ENCODE data around the gene LRBA. TPM values are rescaled to one million over a fixed set of nuclear protein-coding genes. Genes with fewer than 3 reads are reported as not detected.
A peak's percentile ranks its signal among the peaks of the same experiment; 100 is the strongest.
"Not testable (repeated sequence)": the region's sequence is repeated elsewhere in the genome, so short reads cannot be mapped to it uniquely, and the experiment has no call there.

The LRBA gene
- total RNA-seq, 4 donors from 2014 or later = 8.5 to 18.0 (median 11.9) TPM

GRCh38 chr4:150390531-150390910, 624.6 kb downstream of the LRBA start:
- no peak overlapping the region for H3K27ac ChIP-seq
- no peaks in the 10 kb centered on the region for H3K4me1 ChIP-seq
- H3K9me3 ChIP-seq = no peaks in the 10 kb centered on the region
- no peak overlapping the region for H3K4me3 ChIP-seq
- DNase-seq (no peak), ATAC-seq (no peak)
- H3K36me3 ChIP-seq = no peaks in the 10 kb centered on the region
- TF ChIP-seq POLR2A (IDR thresholded peaks at IDR 0.05) (no peak), CTCF (IDR thresholded peaks at IDR 0.05 in 4 of 5, conservative IDR thresholded peaks at IDR 0.05 in 1 of 5) (no peak)
- no peaks in the 10 kb centered on the region for H3K27me3 ChIP-seq
- in situ Hi-C loops (cut with MboI; ENCODE audit: low sequenced_read_pairs in 4 of 4) (no loop called here), intact Hi-C loops (cut with DNase I; ENCODE audit: low total_unique reads) (no loop called here)

- no peak overlapping the region for H3K27ac ChIP-seq
- intact Hi-C loops (cut with DNase I; ENCODE audit: low total_unique reads) = no loop called here
- H3K4me1 ChIP-seq = no peaks in the 10 kb centered on the region
- no peaks in the 10 kb centered on the region for H3K27me3 ChIP-seq
- no peak overlapping the region for H3K4me3 ChIP-seq
- no peaks in the 10 kb centered on the region for H3K36me3 ChIP-seq
- TF ChIP-seq CTCF (IDR thresholded peaks at IDR 0.05 in 4 of 5, conservative IDR thresholded peaks at IDR 0.05 in 1 of 5) = no peak
- TF ChIP-seq POLR2A (IDR thresholded peaks at IDR 0.05) = no peak
- DNase-seq (no peak), ATAC-seq (no peak)
- in situ Hi-C loops (cut with MboI; ENCODE audit: low sequenced_read_pairs in 4 of 4) = no loop called here
- no peaks in the 10 kb centered on the region for H3K9me3 ChIP-seq
Measured at GRCh38 chr4:150389896-150390530, 625.1 kb downstream of the LRBA start.

- no peaks in the 10 kb centered on the region for H3K9me3 ChIP-seq
- H3K27me3 ChIP-seq = no peaks in the 10 kb centered on the region
- no peak overlapping the region for H3K27ac ChIP-seq
- intact Hi-C loops (cut with DNase I; ENCODE audit: low total_unique reads) (no loop called here), in situ Hi-C loops (cut with MboI; ENCODE audit: low sequenced_read_pairs in 4 of 4) (no loop called here)
- H3K36me3 ChIP-seq = no peaks in the 10 kb centered on the region
- DNase-seq = no peak
- ATAC-seq = no peak
- no peak for TF ChIP-seq POLR2A (IDR thresholded peaks at IDR 0.05)
- no peak for TF ChIP-seq CTCF (IDR thresholded peaks at IDR 0.05 in 4 of 5, conservative IDR thresholded peaks at IDR 0.05 in 1 of 5)
- no peaks in the 10 kb centered on the region for H3K4me1 ChIP-seq
- no peak overlapping the region for H3K4me3 ChIP-seq
Measured at GRCh38 chr4:150387981-150388380, 627.1 kb downstream of the LRBA start.

GRCh38 chr4:150386415-150386814, 628.7 kb downstream of the LRBA start:
- ATAC-seq; in situ Hi-C loops (cut with MboI; ENCODE audit: low sequenced_read_pairs in 4 of 4); intact Hi-C loops (cut with DNase I; ENCODE audit: low total_unique reads); H3K9me3 ChIP-seq; H3K4me3 ChIP-seq; H3K4me1 ChIP-seq; H3K27ac ChIP-seq; DNase-seq; H3K27me3 ChIP-seq; H3K36me3 ChIP-seq: not testable (repeated sequence)

- DNase-seq (peak in 1 of 2 donors; percentile 20), ATAC-seq (peak; percentile 26 to 64)
- TF ChIP-seq POLR2A (IDR thresholded peaks at IDR 0.05) (no peak), CTCF (IDR thresholded peaks at IDR 0.05 in 4 of 5, conservative IDR thresholded peaks at IDR 0.05 in 1 of 5) (no peak)
- Histone ChIP-seq H3K36me3 (no peaks in the 10 kb centered on the region), H3K9me3 (no peaks in the 10 kb centered on the region), H3K4me1 (no peaks in the 10 kb centered on the region), H3K27ac (no peak overlapping the region), H3K27me3 (no peaks in the 10 kb centered on the region), H3K4me3 (no peak overlapping the region)
- in situ Hi-C loops (cut with MboI; ENCODE audit: low sequenced_read_pairs in 4 of 4) = no loop called here
- intact Hi-C loops (cut with DNase I; ENCODE audit: low total_unique reads) = no loop called here
Measured at GRCh38 chr4:150385606-150386005, 629.5 kb downstream of the LRBA start.

All from gastrocnemius medialis (tissue), 4 donors.